8988T (cell line): Measurements from ENCODE around the gene GPALPP1.
"Not testable (repeated sequence)": the region's sequence is repeated elsewhere in the genome, so short reads cannot be mapped to it uniquely, and the experiment has no call there.

Experiments used
- DNase-seq: peaks from one replicate; pipeline ENCODE4 v3.0.0; 2011

The GPALPP1 gene, protein sequence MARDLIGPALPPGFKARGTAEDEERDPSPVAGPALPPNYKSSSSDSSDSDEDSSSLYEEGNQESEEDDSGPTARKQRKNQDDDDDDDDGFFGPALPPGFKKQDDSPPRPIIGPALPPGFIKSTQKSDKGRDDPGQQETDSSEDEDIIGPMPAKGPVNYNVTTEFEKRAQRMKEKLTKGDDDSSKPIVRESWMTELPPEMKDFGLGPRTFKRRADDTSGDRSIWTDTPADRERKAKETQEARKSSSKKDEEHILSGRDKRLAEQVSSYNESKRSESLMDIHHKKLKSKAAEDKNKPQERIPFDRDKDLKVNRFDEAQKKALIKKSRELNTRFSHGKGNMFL

DNA sequence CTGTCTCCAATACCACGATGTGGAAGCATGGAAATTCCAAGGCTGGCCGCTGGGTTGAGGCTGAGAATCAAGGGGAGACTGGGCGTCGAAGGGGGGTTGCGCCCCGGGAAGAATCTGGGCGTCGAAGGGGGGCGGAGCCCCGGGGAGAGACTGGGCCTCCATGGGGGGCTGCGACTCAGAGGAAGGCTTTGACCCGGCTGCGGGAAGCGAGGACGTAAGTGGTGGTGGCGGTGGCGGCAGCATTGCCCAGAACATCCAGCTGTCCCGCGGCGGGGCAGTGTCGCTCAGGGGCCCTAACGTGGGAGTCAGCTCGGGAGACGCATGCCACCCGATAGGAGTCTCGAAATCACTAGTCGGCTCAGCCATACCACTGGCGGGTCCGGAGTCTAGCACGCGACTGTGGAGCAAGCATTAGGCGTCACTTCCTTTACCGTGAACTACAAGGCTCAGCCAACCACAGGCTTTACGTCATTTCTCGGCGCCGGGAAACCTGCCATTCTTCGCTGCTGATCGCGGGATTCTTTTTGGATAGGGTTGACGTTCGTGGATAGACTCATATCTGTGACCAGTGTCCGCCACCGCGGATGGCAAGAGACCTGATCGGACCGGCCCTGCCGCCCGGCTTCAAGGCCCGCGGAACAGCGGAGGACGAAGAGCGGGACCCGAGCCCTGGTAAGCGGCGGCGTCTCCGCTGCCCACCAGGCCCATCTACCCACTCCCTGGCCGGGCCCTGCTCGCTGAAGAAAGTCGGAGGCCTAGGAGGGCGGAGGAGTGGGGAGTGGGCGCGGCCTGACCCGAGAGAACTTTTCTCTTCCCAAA lies at the start of gene GPALPP1, which contains the start of gene NUFIP1:
TSS of gene GPALPP1 (plus strand) at position 468 of the 819 bp plus-strand sequence. CDS start at position 585, 117 bp downstream.
TSS of gene NUFIP1 (minus strand) at position 401 of the 819 bp plus-strand sequence. CDS start at position 366, 35 bp downstream.
- peak; percentile 88 for DNase-seq

DNA sequence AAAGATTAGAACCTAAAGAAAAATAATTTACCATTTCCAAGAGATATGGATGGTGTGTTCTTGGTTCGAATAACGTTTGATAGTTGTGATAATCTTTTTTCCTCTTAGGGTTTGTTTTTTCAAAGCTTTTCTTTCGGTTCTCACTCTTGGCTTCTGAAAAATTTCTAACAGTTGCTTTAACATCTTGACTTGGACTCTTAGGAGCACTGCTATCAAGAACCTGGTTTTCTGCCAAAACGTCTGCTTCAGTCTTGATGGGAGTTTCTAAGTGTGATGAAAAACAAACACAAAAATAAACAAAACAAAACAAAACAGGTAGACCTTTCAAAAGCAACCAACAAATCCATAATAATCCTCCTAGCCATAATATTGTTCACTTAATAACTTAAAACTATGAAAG lies 45.9 kb upstream of the GPALPP1 start:
- not testable (repeated sequence) for DNase-seq

DNA sequence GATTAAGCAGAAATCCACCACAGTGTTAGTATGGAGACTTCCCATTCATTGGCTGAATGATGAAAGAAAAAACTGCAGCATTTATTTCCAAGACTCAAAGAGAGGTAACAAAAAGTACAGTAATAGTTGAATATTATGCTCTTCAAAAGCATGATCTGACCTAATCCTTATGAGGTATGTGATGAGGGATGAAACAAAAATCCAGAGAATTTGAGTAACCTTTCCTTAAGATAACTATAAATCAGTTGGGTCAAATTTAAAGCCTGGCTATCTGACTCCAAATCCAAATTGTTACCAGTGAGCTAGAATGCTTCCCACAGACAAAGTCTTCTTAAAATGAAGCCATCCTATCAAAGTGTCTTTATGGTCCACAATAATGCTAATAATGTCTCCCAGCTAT lies 38.2 kb upstream of the GPALPP1 start:
- no peak for DNase-seq

DNA sequence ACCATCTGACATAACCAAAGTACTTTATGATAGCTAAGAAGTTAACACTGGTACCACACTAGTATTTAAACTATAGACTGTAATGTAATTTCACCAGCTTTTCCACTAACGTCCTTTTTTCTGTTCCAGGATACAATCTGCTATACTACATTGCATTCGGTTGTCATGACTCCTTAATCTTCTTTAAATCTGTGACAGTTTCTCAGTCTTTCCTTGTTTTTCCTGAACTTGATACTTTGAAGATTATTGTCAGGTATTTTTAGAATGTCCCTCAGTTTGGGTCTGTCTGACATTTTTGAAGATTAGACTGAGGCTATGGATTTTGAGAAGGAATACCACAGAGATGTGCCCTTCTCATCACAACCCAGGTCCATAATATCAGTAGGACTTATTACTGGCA lies 36.7 kb upstream of the GPALPP1 start:
- DNase-seq, result no peak

DNA sequence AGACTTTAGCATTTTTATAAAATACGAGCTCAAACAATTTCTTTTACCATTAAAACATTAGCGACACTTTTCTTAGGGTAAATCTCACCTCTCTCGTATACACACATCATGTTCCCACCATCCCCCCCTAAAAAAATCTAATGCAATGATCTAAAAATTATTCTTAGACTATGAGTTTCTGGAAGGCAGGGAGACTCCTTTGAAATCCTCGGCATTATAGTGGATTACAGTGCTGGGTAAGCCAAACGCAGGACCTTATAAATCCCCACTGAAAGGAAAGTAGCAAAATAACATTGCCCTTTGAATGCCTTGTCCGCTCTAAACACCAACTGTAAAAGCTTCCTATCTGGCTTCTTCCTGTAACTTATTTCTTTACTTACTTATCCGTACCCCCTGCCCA lies 35.1 kb upstream of the GPALPP1 start:
- DNase-seq, result no peak

DNA sequence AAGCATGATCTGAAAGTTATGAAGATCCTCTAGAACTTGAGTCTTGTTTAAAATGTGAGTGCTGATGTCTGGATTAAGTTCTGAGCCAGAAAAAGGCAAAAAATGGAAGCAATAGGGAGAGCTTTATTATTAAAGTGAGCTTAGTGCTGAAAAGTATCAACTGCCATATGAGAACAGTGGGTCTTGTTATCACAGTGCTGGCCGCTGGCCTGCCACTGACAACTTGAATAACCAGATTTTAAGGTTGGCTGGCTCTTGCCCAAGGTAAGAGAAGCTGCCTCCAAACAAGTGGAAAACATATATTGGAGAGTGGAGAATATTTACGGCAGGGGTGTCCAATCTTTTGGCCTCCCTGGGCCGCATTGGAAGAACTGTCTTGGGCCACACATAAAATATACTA lies 33.9 kb upstream of the GPALPP1 start:
- DNase-seq, result no peak

DNA sequence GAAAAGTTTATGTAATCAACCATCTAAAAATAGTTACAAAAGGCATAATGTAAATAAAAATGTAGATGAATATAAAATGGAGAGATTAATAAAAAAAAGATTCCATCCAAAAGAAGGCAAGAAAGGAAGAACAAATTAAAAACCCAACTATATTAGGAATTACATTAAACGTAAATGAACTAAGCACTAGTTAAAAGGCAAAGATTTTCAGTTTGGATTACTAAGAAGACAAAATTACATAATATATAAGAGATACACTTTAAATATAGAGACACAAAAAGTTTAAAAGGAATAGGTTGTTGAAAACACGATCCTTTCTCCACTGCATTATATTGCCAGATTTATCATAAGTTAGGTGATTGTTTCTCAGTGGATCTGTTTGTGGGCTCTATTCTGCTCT lies 27.3 kb upstream of the GPALPP1 start:
- no peak for DNase-seq

DNA sequence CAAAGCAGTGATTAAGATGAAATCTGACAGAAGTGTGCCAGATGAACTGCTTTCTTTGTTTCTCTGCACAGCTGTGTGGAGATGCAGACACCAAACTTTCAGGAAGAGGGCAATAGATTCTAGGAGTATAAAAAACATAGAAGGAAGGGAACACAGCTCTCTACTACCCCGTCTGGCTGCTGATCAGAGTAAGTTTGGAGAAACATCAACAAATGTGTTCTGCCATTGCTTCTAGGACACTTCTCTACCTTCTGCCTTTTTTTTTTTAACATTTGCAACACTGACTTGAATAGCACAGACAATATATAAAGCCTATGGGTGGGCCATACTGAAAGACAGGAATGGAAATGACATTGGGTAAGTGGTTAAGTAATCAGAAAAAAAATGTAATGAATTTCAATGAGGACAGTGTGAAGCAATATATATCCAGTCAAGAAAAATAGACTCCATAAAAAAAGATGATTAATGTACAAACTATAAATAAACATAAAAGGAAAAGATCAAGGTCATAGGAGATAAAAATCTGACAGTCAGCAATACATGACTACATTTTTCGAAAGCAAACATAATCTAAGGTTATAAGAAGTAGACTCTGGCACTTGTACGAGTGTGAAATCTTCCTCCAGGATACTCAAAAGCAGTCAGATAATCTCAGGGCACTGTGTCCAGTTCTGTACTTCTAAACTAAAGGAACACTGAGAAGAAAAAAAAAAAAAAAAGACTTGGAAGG lies 21.5 kb upstream of the GPALPP1 start:
- DNase-seq, result no peak

DNA sequence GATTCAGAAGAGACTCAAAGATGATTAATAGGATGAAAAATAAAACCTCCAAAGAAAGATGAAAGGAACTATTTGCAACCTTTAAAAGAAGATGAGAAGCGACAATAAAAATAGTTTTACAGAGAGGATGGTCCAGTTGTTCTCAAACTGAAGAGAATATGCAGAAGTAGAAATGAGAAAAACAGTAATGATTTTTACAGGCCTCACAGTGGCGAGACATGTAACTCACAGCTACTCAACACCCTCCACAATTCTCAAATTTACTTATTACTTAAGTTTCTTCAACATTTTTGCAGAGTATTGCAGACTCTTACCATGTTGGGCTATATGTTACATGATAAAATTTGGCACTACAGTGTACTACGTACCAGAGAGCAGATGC lies 20.9 kb upstream of the GPALPP1 start:
- DNase-seq, result no peak

DNA sequence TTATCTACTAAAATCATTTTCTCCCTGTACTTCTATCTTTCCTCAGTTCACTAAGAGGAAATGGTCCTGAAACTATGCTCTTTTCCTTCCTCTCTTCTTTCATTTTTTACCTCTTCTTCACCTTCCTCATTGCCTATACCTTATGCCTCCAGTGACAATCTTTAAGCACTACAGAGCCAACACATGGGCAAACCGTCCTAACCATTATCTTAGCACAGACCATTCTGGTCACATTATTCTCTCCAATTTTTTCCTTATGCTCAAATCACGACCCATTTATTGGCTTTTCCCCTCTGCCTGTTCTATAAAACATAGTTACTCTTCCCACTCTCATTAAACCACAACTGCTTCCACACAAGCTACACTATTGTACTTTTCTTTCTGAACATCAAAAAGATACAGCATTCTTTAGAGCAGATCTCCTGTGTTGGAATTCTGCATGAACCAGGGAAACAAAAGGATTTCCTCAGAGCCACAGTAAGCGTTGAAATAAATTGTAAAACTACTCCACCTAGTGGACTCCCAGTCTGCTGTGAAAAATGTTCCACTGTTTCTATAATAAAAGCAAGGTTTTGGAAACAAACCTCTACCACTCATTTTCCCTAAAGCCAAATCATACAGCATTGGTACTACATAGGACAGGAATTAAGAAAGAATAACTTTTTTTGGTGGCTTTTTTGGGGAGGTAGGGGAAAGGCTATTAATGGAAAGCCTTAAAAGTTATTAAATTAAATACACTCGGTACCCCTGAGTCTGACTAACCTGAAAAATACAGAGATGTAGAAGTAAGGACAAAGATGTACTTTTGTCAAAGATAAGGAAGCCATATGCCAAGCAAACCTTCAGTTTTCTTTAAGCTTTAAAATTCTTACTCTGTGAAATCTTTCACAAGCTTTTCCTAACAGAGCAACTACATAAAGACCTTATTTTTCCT lies 19.5 kb upstream of the GPALPP1 start:
- no peak for DNase-seq

DNA sequence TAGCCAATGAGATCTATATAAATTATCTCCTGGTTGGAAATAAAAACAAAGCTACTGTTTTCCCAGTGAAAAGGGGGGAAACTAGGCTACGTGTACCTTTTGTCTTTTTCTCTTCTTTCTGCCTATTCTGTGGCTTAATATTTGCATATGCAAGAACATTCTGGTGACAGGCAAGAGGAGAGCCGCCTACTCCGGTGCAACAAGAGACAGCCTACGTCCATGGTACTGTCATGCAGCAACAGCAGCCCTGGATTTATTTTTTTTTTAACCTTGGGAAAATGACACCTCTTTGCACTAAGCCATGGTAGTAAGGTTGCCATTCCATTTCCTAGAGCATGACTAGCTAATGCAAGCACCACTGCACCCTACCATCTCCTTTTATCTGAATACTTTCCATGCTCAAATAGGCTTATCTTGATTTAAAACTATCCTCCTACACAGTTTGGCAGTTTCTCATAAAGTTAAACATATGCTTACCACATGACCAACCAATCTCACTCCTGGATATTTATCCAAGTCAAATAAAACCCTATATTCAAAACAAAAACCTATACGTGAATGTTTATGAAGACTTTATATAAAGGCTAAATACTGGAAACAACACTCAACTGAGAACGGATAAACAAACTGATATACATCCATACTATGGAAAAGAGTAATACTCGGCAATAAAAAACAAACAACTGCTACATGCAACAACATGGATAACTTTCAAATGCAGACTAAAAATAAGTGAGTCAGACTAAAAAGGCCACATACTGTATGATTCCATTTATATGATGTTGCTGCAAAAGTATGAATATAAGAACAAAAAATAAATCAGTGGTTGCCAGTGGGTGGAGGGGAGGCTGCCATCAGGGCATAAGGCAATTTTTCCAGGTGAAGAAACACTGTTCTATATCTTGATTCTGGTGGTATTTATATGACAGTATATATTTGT lies 17.4 kb upstream of the GPALPP1 start:
- no peak for DNase-seq

DNA sequence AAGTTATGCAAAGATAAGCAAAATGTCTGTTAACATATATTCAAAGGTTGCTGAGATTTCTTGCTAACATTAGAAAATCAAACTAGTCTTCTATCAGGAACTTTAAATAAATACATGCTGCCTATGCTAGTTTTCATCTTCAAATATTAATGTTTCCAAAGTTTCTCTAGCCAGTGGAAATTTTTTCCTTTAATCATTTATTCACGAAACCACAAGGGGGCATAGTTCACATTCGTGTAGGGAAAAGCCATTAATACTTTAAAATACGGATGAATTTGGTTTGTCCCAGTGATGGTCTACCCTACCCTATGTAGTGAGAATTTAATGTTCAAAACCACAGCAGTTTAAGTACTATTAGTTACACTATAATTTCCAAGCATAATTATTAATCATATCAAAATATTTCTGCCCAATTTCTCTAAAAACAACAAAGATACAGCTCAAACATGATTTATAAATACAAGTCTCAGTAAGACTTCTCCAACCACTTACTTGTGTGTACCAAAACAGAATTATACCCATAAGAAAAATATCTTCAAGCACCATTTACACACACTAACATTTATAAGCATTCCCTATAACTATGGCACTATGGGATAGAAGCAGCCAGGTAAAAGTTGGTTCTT lies 16.3 kb upstream of the GPALPP1 start:
- no peak for DNase-seq

DNA sequence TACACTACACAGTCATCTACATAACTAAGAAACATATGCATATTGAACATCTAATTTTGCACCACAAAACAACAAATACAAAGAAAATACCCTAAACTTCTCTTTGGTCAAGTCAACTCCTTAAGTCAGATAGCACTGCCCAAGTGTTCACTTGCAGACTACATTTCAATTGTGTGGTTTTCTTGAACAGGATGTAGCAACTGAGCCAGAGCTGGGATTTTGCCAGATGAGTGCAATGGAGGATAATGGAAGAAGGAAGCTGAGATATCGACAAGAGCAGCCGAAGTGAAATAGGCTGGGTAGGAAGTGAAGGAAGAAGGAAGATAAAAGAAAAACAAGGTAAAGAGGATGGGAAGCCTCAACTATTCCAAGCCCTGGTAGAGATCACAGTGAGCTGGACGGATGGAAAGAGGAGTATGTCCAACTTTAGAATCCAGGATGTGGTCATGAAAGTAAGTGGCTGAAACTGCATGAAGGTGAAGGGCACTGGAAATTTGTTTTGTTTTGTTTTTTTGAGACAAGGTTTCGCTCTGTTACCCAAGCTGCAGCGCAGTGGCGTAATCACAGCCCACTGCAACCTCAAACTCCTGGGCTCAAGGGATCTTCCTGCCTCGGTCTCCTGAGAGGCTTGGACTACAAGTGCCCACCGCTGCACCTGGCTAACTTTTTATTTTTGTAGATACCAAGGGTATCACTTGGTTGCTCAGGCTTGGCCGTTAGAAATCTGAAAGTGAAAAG lies 15.1 kb upstream of the GPALPP1 start:
- no peak for DNase-seq

DNA sequence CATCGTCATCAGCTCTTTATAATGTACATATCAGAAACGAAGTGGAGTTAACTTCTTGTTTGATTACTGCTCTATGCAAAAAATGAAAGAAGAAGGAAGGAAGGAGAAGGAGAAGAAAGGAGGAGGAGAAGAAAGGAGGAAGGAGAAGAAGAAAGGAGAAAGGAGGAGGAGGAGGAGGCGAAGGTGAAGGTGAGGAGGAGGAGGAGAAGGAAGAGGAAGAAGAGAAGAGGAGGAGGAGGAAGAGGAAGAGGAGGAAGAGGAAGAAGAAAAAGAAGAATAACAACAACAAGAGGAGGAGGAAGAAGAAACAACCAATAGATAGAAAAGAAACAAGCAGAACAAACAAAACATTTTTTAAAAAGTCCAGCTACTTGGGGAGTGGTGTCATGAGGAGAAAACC lies 13.1 kb upstream of the GPALPP1 start:
- DNase-seq, result no peak

DNA sequence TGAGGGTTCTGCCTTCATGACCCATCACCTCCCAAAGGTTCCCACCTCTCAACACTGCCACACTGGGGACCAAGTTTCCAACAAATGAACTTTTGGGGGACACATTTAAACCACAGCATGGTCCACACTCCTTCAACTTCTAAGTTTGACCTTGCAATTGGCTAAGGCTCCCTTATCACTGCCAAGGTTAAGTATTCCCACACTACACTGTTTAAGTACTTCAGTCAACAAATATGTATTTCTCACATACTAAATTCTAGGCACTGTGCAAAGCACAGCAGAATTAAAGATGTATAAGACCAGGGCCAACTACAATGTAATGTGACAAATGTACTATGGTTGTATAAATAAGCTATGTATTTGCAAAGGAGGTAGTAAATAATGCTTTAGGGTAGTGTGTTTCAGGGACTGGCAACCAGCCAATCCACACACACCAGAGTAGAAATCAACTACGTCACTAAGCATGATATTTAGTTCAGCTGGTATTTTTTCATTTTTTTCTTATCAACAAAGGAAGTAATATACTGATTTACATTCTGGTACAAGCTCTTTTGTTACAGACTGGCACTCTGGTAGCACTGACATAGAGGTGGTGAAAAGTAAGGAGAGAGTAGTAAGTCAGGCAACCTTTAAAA lies 12.3 kb upstream of the GPALPP1 start:
- DNase-seq, result no peak

DNA sequence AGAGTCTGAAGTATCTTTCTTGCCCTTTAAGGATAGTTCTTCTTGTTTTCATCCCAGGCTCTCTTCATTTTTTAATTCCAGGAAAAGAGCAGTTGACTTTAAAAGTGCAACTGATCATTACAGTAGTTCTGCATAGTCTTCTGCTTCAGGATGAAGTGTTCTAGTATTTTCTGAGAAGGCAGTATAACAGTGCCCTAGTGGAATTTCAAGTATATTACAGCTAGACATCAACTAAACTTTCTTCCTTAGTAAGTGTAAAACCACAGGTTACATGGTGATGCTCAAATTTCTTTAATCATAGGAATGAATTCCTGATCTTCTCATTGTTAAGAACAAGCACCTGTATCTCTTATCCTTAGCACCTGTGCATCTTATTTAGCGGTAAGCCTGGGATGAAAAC lies 11.0 kb upstream of the GPALPP1 start:
- no peak for DNase-seq

DNA sequence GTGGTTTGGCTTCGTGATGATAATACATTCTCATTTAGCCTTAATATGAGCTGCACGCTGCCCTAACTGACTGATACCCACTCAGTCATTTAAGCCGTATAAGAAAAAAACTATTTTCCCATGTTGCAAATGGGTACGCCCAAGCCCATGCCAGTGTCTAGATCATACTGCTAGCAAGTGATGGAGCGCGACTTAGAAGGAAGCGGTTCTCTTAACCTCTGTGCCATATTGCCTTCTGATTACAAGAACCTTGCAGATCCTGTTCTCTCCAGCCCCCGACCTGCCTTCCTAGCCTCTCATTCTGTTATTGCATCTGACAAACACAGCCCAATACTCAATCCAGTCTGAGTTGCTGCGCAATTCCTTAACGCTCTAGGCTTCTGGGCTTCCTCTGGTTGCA lies 603 bp downstream of the GPALPP1 start:
- no peak for DNase-seq

DNA sequence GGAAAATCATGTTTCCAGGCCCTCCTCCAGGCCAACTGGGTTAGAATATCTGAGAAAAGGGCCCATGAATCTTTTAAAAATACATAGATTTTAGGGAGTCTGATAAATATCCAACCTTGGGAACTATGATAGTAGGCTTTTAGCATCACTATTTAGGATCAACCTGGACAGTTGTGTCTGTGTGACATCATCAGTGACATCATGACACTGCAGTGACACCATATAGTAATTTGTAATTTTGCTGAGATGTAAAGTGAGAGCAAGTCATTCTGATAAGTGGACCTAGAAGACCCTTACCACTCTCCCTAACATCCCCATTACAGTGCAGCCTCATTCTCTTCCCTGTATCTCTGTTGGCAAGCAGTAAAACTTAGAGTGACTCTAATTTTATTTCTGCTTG lies 14.1 kb downstream of the GPALPP1 start:
- DNase-seq, result no peak

DNA sequence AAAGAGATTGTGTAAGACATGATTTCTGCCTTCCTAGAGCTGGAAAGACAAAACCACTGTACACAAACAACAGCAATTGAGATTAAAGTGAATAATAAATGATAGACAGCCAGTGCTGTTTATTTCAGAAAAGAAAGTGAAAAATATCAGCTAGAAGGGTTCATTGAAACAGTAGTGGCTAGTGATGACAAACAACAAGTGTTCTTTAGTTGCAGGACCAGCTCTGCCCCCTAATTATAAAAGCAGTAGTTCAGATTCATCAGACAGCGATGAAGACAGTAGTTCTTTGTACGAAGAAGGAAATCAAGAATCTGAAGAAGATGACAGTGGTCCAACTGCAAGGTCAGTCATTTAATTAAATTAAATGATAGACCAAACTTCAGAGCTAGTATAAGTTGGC lies 14.8 kb downstream of the GPALPP1 start:
- no peak for DNase-seq

DNA sequence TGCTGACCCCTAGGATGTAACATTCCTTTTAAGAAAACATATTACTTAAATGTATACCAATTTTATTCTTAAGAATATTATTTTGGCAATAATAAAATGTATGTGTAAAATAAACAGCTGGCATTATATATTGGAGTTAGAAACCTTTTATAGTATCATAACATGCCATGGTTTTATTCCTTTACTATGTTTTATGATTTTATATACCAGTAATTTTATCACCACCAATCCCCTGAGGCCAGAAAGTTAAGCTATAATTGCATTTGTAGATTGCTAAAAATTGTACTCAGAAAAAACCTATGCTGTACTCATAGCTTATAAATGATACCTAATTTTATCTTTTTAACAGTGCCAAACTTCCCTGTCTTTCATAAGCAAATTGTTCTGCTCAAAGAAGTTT lies 17.9 kb downstream of the GPALPP1 start:
- no peak for DNase-seq
